ENCODE results near the gene CD74. TPM values are rescaled to one million over a fixed set of nuclear protein-coding genes. Genes with fewer than 3 reads are reported as not detected.

Gene CD74
- total and polyA plus RNA-seq, 2 of the 13 experiments (the other 11 are each of a cell fraction or from before 2014, with no cell fraction given) = 34.1 to 84.4 TPM

- TF ChIP-seq ZBTB26 (CRISPR knock-in tag; IDR thresholded peaks at IDR 0.05; ENCODE audit: borderline replicate concordance) (no peak), DR1 (CRISPR knock-in tag; IDR thresholded peaks at IDR 0.05) (peak; percentile 30; the same call in 1 of the 2 replicates), ZNF724P (CRISPR knock-in tag; IDR thresholded peaks at IDR 0.05; ENCODE audit: borderline replicate concordance) (0 out of 2 replicates have a peak, but pooled peaks have one; percentile 51), SRY (CRISPR knock-in tag; IDR thresholded peaks at IDR 0.05) (no peak), KLF9 (CRISPR knock-in tag; IDR thresholded peaks at IDR 0.05; ENCODE audit: low read depth) (no peak), ZNF576 (CRISPR knock-in tag; IDR thresholded peaks at IDR 0.05) (no peak), POGK (CRISPR knock-in tag; conservative IDR thresholded peaks at IDR 0.05) (peak; percentile 70; the same call in 1 of the 2 replicates), THAP7 (CRISPR knock-in tag; IDR thresholded peaks at IDR 0.05) (no peak), AFF4 (CRISPR knock-in tag; IDR thresholded peaks at IDR 0.05) (no peak), PPARG (CRISPR knock-in tag; conservative IDR thresholded peaks at IDR 0.05) (no peak; the same call in 1 of the 2 replicates), PLRG1 (conservative IDR thresholded peaks at IDR 0.05) (no peak), SATB2 (CRISPR knock-in tag; IDR thresholded peaks at IDR 0.05) (no peak), ZNF543 (CRISPR knock-in tag; IDR thresholded peaks at IDR 0.05) (peak; percentile 74; the same call in 1 of the 2 replicates), ZNF513 (CRISPR knock-in tag; conservative IDR thresholded peaks at IDR 0.05) (no peak), ZNF207 (IDR thresholded peaks at IDR 0.05; ENCODE audit: borderline replicate concordance) (no peak), ZNF253 (CRISPR knock-in tag; IDR thresholded peaks at IDR 0.05; ENCODE audit: borderline replicate concordance) (peak; percentile 91; the same call in 1 of the 2 replicates), ISL2 (CRISPR knock-in tag; IDR thresholded peaks at IDR 0.05) (no peak)
- TF ChIP-seq, protein P1, sequence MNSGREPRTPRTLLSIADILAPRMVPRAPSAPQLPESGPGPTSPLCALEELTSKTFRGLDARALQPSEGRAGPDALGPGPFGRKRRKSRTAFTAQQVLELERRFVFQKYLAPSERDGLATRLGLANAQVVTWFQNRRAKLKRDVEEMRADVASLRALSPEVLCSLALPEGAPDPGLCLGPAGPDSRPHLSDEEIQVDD (CRISPR knock-in tag; IDR thresholded peaks at IDR 0.05; ENCODE audit: borderline replicate concordance) = no peak
These were observed 55.1 kb downstream of the CD74 start, which contains the start of gene TCOF1 (continued) for GRCh38 chr5:150357326-150358260.

Measured in HepG2 (cell line).